HG03175 (cell line): ENCODE results near the gene ADARB1.
A peak's percentile ranks its signal among the peaks of the same experiment; 100 is the strongest.

Experiments
- ATAC-seq: cut with Tn5 transposase; IDR thresholded peaks from one replicate; pipeline ENCODE4 v1.9.1; 2021; ENCODE audit warnings: mild to moderate bottlenecking, moderate library complexity; ENCODE audit not compliant: unreplicated experiment

The ADARB1 gene

GRCh38 chr21:45090966-45091365 lies 16.6 kb downstream of the ADARB1 start:
- ATAC-seq: no peak

GRCh38 chr21:45091550-45092322 lies 17.4 kb downstream of the ADARB1 start:
- ATAC-seq: no peak

- ATAC-seq: no peak
Measured at GRCh38 chr21:45093035-45093532, 18.7 kb downstream of the ADARB1 start.

- no peak for ATAC-seq
Measured at GRCh38 chr21:45094412-45094811, 20.0 kb downstream of the ADARB1 start.

- no peak for ATAC-seq
Measured at GRCh38 chr21:45095505-45095904, 21.1 kb downstream of the ADARB1 start.

- ATAC-seq: no peak
Measured at GRCh38 chr21:45096217-45096616, 21.8 kb downstream of the ADARB1 start.

- no peak for ATAC-seq
Measured at GRCh38 chr21:45097827-45098387, 23.5 kb downstream of the ADARB1 start.

- ATAC-seq: no peak
Measured at GRCh38 chr21:45098867-45099266, 24.5 kb downstream of the ADARB1 start.

GRCh38 chr21:45099571-45099970 lies 25.2 kb downstream of the ADARB1 start:
- no peak for ATAC-seq

GRCh38 chr21:45100866-45101265 lies 26.5 kb downstream of the ADARB1 start:
- no peak for ATAC-seq

GRCh38 chr21:45102391-45102932 lies 28.1 kb downstream of the ADARB1 start:
- no peak for ATAC-seq

GRCh38 chr21:45103971-45104520 lies 29.7 kb downstream of the ADARB1 start:
- no peak for ATAC-seq

- ATAC-seq: no peak
Measured at GRCh38 chr21:45104560-45104959, 30.2 kb downstream of the ADARB1 start.

- no peak for ATAC-seq
Measured at GRCh38 chr21:45105906-45106485, 31.6 kb downstream of the ADARB1 start.

GRCh38 chr21:45108034-45108790 lies 33.8 kb downstream of the ADARB1 start:
- ATAC-seq: no peak

- ATAC-seq: no peak
Measured at GRCh38 chr21:45108808-45109781, 34.7 kb downstream of the ADARB1 start.

GRCh38 chr21:45109831-45110492 lies 35.6 kb downstream of the ADARB1 start:
- peak; percentile 88 for ATAC-seq

- no peak for ATAC-seq
Measured at GRCh38 chr21:45110873-45111624, 36.7 kb downstream of the ADARB1 start.
